ENCODE measurements around the gene MCOLN1.

MCOLN1 gene

DNA sequence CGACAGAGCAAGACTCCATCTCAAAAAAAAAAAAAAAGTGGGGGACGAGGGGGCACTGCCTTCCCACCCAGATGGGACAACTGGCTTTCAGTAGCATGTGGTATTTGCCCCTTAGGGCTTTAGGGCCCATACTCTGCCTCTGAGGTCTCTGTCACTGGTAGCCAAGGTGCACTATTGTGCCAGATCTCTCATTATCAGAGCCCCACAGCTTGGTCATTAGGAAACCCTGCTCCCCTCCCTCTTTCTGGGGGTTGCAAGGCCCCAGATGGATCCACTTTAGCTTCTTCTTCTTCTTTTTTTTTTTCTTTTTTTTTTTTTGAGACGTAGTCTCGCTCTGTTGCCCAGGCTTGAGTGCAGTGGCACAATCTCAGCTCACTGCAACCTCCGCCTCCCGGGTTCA is 17.7 kb upstream of the MCOLN1 start:
- DNase-seq: no peak

DNA sequence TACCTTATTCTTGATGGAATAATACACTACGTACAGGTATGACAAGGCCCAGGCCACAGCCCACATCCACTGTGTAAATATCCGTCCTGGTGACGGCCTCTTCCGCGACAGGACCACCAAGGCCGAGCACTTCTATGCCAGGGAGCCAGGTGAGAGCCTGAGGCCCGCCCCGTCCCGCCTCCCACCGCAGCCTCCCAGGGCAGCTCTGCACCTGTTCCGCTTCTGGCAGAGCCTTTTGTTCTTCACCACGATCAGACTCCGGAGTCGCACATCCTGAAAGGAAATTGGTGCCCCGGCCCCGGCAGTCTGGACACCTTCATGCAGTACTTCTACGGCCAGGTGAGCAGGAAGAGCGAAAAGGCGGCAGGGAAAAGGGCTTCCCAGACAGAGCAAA is 17.1 kb upstream of the MCOLN1 start:
- no peak for DNase-seq

DNA sequence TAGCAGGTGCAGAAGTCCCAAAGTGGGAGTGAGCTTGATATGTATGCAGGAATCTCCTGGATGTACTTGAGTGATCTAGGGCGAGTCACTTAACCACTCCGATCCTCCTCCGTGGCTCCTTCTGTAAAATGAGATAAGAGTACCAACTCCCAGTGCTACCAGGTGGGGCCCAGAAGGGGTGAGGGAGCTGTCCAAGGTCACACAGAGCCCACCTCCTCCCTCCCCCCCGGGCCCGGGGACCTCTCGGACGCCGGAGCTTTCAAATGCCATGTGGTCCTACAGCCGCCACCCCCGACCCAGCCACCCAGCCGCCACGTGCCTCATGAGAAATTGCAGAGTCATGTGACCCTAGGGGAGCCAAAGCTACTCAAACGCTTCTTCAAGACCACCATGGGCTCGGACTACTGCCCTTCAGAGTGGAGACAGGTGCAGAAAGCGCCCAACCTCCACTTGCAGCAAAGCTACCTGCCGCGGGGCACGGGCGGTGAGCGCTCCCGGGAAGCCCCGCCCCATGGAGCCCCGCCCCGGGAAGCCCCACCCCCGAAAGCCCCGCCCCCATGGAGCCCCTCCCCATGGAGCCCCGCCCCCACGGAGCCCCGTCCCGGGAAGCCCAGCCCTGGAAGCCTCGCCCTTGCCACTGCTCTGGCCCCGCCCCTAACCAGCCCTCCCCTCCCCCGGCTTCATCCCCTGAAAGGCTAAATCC is 16.6 kb upstream of the MCOLN1 start:
- peak; percentile 75 for DNase-seq

DNA sequence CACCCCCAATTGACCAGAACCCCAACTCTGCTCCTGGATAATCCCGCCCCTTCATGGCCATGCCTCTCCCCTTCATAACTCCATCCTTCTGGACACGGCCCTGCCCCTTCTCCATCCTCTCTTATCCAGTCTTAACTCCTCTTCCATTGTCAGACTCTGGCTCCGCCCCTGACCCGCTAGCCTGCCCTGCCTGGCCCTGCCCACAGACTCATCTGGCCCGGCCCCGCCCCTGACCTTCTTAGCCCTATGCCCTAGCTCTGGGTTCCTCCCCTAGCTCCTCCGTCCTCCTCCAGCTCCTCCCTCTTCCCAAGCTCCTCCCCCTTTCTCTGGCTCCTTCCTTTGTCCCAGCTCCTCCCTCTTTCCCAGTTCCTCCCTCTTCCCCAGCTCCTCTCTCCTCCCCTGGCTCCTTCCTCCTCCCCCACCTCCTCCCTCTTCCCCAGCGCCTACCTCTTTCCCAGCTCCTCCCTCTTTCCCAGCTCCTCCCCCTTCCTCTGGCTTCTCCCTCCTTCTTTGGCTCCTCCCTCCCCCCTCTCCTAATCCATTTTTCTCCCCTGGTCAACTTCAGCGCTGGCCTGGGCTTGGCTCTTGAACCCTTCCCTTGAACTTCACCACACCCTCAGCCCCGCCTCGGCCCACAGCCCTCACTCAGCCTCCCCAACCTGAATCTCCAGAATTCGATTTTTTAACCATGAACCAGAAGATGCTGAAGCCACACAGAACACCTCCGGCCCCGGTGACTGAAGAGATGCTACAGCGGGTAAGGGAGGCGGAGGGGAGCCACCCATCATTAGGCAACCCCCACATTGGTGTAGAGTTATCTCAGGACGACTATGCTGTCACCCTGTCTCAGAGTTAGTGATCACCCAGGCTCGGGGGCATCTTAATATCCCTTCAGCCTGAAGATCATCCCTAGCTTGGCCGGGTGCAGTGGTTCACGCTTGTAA is 15.8 kb upstream of the MCOLN1 start:
- peak; percentile 78 for DNase-seq

DNA sequence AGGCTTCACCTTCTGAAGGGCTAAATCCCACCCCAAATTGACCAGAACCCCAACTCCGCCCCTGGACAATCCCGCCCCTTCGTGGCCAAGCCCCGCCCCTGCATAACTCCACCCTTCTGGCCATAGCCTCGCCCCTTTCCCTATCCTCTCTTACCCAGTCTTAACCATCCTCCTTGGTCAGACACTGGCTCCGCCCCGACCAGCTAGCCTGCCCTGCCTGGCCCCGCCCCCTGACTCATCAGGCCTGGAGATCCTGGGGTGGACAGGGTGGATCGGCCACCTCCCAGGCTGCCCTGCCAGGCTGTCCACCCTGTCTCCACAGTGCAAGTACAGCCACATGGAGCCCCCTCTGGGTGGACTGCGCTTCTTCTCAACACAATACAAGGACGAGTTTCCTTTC is 14.5 kb upstream of the MCOLN1 start:
- peak; percentile 64 for DNase-seq

DNA sequence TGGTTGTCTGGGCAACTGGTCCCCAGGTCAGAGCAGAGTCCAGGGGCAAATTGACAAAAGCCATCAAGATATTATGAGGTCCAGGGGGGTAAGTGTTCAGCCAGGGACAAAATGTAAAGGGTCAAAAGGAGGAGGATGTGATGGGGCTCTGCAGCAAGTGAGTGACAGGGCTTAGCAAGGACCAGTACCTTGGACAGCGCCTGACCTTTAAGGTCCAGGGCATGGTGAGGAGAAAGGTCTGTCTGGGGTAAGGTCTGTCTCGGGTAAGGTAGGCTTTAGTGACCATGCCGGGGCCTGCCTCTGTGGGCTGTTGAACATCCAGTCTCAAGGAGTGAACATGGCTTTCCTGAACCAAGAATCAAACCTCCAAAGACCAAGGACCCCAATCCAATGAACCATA is 12.8 kb upstream of the MCOLN1 start:
- no peak for DNase-seq

DNA sequence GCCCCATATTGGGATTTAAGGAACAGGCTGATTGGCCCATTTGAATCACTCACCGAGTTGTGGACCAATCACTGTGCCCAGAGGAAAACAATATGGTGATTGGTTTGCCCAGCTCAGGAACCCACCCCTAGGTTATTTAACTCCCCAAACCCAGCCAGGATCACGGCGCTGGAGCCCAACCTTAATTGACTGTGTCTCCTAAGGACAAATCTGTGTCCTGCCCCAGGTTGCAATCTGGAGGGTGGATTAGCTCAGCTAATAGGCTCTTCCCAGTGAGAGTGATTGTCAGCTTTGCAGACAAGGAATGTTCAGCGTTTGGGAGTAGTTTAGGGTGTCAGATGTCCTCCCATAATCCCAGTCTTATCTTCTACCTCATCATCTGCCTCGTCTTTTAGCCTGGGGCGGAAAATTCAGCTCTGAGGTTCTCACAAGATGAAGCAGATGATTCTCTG is 10.0 kb upstream of the MCOLN1 start:
- no peak for DNase-seq

DNA sequence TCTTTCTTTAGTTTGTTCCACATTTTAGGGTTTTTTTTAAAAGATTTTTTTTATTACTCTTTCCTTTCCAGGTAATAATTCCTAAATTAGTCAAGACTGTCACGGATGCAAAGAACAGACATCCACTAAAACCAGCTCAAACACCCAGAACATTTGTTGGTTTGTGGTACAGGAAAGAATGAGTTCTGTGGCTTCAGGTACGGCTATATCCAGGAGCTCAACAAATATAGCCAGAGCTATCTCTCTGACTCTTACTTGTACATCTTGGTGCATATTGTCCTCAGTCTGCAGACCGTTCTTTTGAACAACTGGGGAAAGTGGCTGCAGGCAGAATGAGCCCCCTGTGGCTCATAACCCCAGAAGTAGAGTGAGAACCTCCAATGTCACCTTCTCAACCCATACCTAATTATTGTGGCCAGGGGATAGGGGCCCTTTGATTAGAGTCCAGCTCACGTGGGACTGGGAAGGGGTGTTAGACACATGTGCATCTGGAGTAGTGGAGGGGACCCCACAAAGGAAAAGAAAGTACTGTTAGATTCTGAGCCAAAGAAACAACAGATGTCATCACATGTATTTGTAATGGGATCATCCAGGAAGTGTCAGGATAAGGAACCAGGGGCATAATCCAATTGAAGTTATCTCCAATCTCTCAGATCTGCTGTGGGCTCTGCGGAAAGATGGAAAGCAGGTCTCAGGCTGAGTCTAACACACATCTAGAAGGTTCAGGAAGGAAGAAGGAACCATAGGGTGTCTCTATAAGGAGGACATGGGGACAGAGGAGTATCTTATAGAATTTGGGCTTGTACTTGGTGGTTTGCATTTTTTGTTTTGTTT is 8.4 kb upstream of the MCOLN1 start:
- no peak for DNase-seq

DNA sequence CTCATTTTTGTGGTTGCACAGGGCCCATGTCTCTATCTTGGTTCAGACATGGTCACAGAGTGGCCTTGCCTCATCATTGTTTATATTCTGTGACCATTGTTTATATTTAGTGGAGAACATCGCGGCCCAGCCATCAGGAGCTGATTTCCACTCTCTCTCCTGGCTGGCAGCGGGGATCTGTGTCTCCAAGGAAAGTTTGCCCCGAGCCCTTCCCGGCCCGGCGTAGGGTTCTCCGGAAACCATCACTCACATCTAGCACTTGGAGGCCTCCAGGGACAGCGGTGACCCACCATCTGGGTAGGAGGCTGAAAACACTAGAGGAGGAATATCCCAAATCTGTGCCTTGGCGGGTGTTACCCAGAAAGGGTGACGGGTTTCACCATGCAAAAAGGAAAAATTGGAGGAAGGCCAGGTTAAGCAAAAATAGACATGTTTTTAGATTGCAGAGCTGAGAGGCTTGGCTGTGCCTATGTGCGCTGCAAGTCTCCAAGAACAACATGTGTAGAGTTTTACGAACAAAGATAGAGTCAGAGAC is 7.2 kb upstream of the MCOLN1 start:
- DNase-seq: no peak

DNA sequence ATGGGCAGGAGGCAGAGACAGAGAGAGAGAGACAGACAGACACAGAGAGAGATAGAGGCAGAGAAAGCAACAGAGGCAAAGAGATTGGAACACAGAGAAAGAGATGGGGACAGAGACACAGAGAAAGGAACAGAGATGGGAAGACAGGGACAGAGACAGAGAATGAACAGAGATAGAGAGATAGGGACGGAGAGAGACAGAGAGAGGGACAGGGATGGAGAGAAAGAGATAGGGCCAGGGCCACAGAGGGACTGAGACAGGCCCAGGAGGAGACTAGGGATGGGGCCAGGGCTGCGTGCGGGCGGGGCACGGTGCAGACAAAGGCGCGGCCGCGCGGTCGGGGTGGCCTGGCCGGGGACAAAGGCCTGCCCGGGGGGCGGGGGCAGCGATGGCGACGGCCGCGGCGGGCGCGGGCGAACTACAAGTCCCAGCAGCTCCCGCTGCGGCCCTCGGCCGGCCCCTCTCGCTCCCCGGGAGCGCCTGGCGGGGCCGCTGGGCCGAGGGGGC is 6.7 kb upstream of the MCOLN1 start, which contains the start of gene ZNF358:
Gene ZNF358, plus strand, starts transcription at position 459 of the 507 bp plus-strand sequence. CDS start 3,140 bp downstream, outside the sequence.
- peak; percentile 77 for DNase-seq

DNA sequence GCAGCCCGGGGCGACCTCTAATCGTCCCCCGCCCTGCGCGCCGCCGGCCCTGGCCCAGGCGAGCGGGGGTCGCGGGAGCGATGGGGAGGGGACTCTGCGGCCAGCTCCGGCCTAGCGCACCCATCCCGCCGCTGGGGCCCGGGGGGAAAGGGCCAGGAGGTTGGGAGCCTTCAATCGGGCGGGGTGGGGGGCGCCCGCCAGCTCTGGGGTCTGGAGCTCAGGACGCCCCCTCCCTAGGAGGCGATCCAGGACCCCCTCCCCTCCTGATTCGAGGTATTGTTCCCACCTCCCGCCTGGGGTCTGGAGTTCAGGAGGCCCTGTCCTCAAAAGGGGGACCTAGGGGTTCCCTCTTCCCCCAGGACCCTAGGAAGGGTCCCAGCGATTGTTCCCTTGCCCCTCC is 6.1 kb upstream of the MCOLN1 start:
- no peak for DNase-seq

DNA sequence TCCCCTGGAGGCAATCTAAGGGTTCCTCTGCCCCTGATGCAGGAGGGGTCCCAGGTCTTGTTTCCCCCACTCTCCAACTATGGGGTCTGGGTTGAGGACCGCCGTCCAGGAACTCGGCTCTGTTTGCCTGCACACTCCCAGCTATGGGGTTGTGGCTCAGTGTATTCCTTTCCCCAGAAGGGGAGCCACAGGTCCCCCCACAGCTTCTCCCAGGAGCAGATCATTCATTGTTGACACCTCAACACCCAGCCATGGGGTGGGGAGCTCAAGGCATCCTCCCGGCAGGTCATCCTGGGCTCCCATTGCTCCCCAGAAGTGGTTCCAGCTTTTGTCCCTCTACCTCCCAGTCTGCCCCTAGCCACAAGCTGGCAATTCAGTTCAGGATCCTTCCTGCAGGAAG is 5.5 kb upstream of the MCOLN1 start:
- DNase-seq: no peak

DNA sequence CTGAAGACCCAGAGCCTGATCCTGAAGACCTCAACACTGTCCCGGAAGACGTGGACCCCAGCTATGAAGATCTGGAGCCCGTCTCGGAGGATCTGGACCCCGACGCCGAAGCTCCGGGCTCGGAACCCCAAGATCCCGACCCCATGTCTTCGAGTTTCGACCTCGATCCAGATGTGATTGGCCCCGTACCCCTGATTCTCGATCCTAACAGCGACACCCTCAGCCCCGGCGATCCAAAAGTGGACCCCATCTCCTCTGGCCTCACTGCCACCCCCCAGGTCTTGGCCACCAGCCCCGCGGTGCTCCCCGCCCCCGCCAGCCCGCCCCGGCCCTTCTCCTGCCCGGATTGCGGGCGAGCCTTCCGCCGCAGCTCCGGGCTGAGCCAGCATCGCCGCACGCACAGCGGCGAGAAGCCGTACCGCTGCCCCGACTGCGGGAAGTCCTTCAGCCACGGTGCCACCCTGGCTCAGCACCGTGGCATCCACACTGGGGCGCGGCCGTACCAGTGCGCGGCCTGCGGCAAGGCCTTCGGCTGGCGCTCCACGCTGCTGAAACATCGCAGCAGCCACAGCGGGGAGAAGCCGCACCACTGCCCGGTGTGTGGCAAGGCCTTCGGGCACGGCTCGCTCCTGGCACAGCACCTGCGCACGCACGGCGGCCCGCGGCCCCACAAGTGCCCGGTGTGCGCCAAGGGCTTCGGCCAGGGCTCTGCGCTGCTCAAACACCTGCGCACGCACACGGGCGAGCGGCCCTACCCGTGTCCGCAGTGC is 2.9 kb upstream of the MCOLN1 start:
- no peak for DNase-seq

DNA sequence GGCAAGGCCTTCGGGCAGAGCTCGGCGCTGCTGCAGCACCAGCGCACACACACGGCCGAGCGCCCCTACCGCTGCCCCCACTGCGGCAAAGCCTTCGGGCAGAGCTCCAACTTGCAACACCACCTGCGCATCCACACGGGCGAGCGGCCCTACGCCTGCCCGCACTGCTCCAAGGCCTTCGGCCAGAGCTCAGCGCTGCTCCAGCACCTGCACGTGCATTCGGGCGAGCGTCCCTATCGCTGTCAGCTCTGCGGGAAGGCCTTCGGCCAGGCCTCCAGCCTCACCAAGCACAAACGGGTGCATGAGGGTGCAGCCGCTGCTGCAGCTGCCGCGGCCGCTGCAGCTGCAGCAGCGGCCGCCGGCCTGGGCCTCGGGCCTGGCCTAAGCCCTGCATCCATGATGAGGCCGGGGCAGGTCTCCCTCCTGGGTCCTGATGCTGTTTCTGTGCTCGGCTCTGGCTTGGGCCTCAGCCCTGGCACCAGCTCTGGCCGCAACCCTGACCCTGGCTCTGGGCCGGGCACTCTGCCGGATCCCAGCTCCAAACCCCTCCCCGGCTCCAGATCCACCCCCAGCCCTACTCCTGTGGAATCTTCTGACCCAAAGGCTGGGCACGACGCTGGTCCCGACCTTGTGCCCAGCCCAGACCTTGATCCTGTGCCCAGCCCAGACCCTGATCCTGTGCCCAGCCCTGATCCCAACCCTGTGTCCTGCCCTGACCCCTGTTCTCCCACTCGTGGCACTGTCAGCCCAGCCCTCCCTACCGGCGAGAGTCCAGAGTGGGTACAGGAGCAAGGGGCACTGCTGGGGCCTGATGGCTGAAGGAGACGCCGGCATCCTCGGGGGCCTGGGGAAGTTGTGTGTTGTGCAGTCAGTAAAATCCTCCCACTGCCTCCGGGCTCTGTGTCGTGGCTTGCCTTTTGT is 2.0 kb upstream of the MCOLN1 start:
- DNase-seq: no peak

DNA sequence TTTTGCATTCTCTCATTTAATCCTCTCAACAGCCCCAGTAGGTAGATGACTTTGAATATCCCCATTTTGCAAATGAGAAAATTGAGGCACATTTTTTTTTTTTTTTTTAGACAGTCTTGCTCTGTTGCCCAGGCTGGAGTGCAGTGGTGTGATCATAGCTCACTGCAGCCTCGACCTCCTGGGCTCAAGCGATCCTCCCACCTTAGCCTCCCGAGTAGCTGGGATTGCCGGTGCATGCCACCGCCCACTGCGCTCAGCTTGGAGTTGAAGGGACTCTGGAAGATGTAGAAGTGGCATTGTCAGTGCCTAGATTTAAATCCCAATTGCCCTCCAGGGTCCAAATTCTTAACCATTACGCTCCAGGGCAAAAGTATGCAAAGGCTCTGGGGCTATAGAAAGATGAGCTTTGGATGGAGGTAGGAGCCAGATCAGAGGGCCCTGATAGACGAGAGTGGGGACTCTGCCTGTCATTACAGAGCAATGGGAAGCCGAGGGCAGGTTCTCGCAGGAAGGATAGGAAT is 813 bp upstream of the MCOLN1 start:
- DNase-seq: no peak

DNA sequence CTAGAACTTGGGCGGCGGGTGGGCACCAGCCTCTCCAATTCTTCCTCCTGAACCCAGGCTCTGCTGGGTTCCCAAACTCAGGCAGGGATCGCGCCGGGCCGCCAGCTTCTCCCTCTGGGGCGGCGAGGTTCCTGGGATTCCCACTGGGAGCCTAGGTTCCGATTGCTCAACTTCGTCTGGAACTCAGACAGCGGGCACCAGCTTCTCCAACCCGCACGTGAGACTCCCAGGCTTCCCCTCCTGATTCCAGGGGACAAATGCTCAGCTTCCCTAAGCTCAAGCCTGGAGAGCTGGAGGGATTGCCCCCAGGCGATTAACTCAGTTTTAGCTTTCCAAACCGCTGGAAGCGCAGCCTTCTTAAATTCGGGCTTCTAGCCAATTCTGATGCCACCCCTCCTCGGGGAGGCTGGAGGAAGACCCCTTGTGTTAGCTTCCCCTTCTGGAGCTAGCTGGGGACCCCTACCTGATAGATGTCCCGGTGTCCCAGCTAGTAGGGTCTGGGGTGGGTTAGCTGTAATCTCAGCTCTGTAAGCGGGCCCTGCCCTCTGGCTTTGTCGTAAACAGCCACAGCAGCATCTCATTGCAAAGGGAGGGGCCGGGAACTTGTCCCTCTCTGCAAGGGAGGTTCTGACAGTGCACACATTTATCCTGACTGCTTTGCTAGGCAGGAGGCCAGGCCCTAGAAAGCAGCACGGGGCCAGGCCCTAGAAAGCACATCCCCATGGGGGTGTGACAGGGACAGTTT is 671 bp downstream of the MCOLN1 start:
- DNase-seq: no peak

DNA sequence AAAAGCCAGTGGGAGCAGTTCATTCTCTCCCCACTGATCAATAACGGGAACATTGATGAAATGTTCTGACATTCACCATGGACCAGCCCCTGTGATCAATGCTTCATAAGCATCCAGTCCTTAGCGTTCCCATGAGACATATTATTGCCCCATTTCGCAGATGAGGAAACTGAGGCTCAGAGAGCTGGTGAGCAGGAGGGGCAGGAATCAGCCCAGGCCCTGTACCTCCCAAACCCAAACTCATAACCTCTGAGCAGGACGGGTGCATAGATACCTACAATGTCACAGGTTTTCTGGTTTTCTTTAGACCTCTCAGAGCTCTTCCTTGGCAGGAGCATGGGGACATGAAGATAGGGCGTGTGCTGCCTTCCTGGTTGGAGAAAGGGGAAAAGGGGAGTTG is 2.1 kb downstream of the MCOLN1 start:
- no peak for DNase-seq

DNA sequence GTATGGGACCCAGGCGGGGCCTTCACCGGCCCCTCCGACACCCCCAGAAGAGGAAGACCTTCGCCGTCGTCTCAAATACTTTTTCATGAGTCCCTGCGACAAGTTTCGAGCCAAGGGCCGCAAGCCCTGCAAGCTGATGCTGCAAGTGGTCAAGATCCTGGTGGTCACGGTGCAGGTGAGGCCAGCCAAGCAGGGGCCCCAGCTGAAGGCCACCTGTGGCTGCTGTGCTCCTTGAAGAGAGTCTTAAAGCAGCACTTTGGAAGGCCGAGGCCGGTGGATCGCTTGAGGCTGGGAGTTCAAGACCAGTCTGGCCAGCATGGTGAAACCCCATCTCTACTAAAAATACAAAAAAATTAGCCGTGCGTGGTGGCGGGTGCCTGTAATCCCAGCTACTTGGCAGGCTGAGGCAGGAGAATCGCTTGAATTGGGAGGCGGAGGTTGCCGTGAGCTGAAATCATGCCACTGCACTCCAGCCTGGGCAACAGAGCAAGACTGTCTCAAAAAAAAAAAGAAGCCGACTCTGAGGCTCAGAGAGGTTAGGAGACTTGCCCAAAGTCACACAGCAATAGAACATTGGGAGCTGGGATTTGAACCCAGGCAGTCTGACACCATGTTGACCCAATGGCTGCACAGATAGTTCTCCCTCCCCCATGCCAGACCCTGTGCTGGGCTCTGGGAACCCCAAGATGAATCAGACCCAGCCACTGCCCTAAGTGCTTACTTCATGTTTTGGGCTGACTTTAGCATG is 2.7 kb downstream of the MCOLN1 start:
- DNase-seq: no peak
